Transverse colon (tissue), 4 donors: ENCODE results near the gene DCHS2. TPM values are rescaled to one million over a fixed set of nuclear protein-coding genes. Genes with fewer than 3 reads are reported as not detected.

Source experiments
- DNase-seq: peaks from one replicate; pipeline ENCODE4 v3.0.0-alpha.2; 2019
- H3K27ac ChIP-seq, 4 donors: fragments of 200-600 bp; sonication (generic); 2 replicates each; pipeline ENCODE4 v1.5.1; 2016 to 2018; ENCODE audit warnings: inconsistent platforms in 4 of 4
- H3K27me3 ChIP-seq: fragments of 200-600 bp; sonication (generic); 2 replicates; pipeline ENCODE4 v1.5.1; 2017; ENCODE audit warnings: inconsistent platforms
- H3K36me3 ChIP-seq, 4 donors: fragments of 200-600 bp; sonication (generic); 2 replicates each; pipeline ENCODE4 v1.5.1; 2017 to 2019; ENCODE audit warnings: inconsistent platforms in 4 of 4
- H3K4me1 ChIP-seq, 4 donors: fragments of 200-600 bp; sonication (generic); 2 replicates each; pipeline ENCODE4 v1.5.1; 2017 to 2020; ENCODE audit warnings: inconsistent platforms in 4 of 4
- H3K4me3 ChIP-seq, 4 donors: fragments of 200-600 bp; sonication (generic); 1 replicate in 1 of 4; 2 replicates in 3 of 4; pipeline versions ENCODE4 v1.5.1 to v1.6.1; 2017 to 2019; ENCODE audit warnings: inconsistent platforms in 4 of 4
- H3K9me3 ChIP-seq, 2 donors: fragments of 200-600 bp; sonication (generic); 2 replicates each; pipeline ENCODE4 v1.5.1; 2017 to 2019; ENCODE audit warnings: inconsistent platforms in 2 of 2
- EP300 ChIP-seq: sonication (generic); formaldehyde crosslinking; IDR thresholded peaks from one replicate; pipeline ENCODE4 v1.6.1; 2017; ENCODE audit warnings: antibody characterized with exemption, low read depth
- POLR2A ChIP-seq: fragments of 450-650 bp; IDR thresholded peaks from one replicate; pipeline ENCODE4 v1.6.1; 2016; ENCODE audit warnings: antibody characterized with exemption, mild to moderate bottlenecking, moderate library complexity
- POLR2AphosphoS5 ChIP-seq, 3 donors: sonication (generic); formaldehyde crosslinking; IDR thresholded peaks; one replicate each; pipeline ENCODE4 v1.6.1; 2016; ENCODE audit warnings: antibody characterized with exemption in 3 of 3
- WGBS, 2 donors: methylation state at CpG; one replicate each; pipeline ENCODE4 v1.1.5; 2018; ENCODE audit warnings: low coverage in 1 of 2; 5-methylcytosine and 5-hydroxymethylcytosine counted together
- in situ Hi-C, 4 donors: fragments of 200-750 bp; cut with MboI; loops; one replicate each; pipeline versions ENCODE4 v1.15.0 to v1.15.1; 2017; ENCODE audit warnings: low sequenced_read_pairs in 3 of 4, low pct_ligation_motif_present in 1 of 4, low pct_unique_long_range_greater_than_20kb in 1 of 4
- intact Hi-C: fragments of 100-400 bp; cut with DNase I; formaldehyde crosslinking; loops from one replicate; pipeline ENCODE4 v1.15.1; 2023; ENCODE audit warnings: low total_unique reads
- total RNA-seq, 4 donors: library from RNA; depleted of rRNA; stranded (reverse); fragments of >200 nt; gene quantifications; one replicate each; pipeline ENCODE4 v1.1.0, GENCODE V29; 2016
- TF ChIP-seq, protein P1 (sequence below), 5 experiments: fragments of 200-600 bp in 3 of 5; fragments of 450-650 bp in 2 of 5; sonication (generic) in 3 of 5; IDR thresholded peaks; 1 replicate in 2 of 5; 2 replicates in 3 of 5; pipeline ENCODE4 v1.5.1; 2016 to 2017; ENCODE audit warnings: antibody characterized with exemption in 5 of 5, inconsistent platforms in 3 of 5, mild to moderate bottlenecking in 2 of 5, moderate library complexity in 1 of 5

The DCHS2 gene
- total RNA-seq, 4 donors from 2014 or later = 0.60 to 20.6 (median 2.9) TPM

DNA sequence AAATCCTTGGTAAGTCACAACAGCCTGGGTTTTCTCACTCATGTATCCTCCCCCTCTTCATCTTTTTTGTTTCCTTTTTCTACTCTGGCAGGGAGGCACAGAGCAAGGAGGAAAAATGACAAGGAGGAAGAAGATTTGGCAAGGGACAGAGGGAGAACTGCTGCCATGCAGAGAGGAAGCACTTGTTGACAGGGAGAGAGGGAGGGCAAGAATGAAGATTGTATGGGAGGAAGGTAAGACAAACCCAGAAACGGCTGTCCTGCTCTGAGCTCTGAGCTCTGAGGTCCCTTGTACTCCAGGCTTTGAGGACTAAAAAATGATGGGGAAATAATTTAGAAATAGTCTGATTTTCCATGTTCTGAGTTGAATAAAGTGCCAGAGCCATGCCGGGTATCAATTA, 123.9 kb downstream of the DCHS2 start:
- in situ Hi-C loops (no loop called here), intact Hi-C loops (no loop called here)
- no peak for DNase-seq
- Histone ChIP-seq H3K4me3 (no peak overlapping the region), H3K27me3 (no peaks in the 10 kb centered on the region), H3K4me1 (peaks cover 0 to 9% (median 0%) of the 10 kb centered on the region in 4 donors), H3K9me3 (no peaks in the 10 kb centered on the region), H3K36me3 (no peaks in the 10 kb centered on the region), H3K27ac (peak overlapping the region in 2 of 4 donors; percentile 35 to 38)
- TF ChIP-seq, protein P1, sequence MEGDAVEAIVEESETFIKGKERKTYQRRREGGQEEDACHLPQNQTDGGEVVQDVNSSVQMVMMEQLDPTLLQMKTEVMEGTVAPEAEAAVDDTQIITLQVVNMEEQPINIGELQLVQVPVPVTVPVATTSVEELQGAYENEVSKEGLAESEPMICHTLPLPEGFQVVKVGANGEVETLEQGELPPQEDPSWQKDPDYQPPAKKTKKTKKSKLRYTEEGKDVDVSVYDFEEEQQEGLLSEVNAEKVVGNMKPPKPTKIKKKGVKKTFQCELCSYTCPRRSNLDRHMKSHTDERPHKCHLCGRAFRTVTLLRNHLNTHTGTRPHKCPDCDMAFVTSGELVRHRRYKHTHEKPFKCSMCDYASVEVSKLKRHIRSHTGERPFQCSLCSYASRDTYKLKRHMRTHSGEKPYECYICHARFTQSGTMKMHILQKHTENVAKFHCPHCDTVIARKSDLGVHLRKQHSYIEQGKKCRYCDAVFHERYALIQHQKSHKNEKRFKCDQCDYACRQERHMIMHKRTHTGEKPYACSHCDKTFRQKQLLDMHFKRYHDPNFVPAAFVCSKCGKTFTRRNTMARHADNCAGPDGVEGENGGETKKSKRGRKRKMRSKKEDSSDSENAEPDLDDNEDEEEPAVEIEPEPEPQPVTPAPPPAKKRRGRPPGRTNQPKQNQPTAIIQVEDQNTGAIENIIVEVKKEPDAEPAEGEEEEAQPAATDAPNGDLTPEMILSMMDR (IDR thresholded peaks at IDR 0.05) = no peak
- TF ChIP-seq POLR2A = no peak
- WGBS, 2 donors = 51 to 71% methylated on average over 1 to 2 of the region's 2 CpGs

DNA sequence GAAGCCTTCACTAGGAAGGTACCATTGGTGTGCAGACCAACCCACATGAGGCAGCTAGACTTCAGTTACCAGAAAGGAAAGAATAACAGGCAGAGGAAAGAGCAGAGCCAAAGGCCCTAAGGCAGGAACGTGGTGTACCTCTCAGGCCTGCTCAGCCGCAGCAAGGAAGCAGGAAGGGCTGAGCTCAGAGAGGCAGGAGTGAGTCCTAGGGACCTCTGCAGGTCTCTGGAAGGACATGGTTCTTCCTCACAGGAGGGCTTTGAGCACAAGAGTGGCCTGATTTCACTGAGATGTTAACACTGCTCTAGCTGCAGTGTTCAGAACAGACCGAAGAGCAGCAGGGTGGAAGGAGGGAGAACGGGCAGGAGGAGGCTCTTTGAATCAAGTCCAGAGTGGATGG, 124.6 kb downstream of the DCHS2 start:
- Histone ChIP-seq H3K27me3 (no peaks in the 10 kb centered on the region), H3K4me1 (peaks cover 0 to 9% (median 0%) of the 10 kb centered on the region in 4 donors), H3K4me3 (no peak overlapping the region), H3K36me3 (no peaks in the 10 kb centered on the region), H3K9me3 (no peaks in the 10 kb centered on the region), H3K27ac (peak overlapping the region in 2 of 4 donors; percentile 35 to 38)
- in situ Hi-C loops = no loop called here
- TF ChIP-seq EP300 = no peak
- TF ChIP-seq, protein P1 (IDR thresholded peaks at IDR 0.05) = no peak
- WGBS, 2 donors = 60 to 72% methylated on average over 2 to 4 of the region's 4 CpGs
- DNase-seq = no peak
- intact Hi-C loops = no loop called here

DNA sequence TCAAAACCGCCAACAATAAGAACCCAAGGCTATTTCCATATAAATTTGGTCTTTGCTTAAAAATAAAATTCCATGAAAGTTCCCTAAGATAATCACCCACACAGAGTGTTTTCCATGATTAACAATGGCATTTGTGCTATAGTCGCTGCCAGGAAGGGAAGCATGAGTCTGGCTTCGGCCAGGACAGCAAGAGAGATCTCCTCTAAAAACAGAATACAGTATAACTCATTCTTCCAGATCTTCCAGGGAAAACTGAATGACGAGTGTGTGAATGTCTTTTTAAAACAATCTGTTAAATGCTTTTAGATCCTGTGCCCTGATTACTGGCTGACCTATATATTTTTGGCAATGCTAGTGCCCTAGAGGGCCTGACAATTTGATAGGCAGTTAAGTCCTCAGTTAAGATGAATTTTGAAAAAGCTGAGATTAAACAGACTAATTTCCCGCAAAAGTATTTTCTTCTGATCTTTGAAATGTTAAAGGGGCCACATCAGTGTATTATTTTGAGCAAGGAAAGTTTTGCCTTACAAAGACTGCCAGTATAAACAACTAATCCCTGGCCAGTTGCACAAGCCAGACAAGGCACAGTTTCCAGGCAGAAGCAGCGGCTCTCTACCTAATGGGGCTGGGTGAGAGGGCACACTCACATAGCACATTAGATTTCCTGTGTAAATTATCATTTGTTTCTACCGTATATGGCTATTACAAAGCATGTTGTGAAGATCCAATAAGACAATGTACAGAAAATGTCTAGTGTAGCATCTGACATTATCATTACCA, 127.3 kb downstream of the DCHS2 start:
- intact Hi-C loops (no loop called here), in situ Hi-C loops (no loop called here)
- Histone ChIP-seq H3K9me3 (no peaks in the 10 kb centered on the region), H3K4me1 (peaks cover 0 to 9% (median 0%) of the 10 kb centered on the region in 4 donors), H3K36me3 (no peaks in the 10 kb centered on the region), H3K4me3 (no peak overlapping the region), H3K27ac (peak overlapping the region in 3 of 4 donors; percentile 3 to 65 (median 41)), H3K27me3 (no peaks in the 10 kb centered on the region)
- TF ChIP-seq POLR2A (no peak), POLR2AphosphoS5 (IDR thresholded peaks at IDR 0.05) (peak in 1 of 3 donors; percentile 5), EP300 (no peak)
- TF ChIP-seq, protein P1 (IDR thresholded peaks at IDR 0.05) = no peak
- no peak for DNase-seq
- WGBS, 2 donors = 64 to 66% methylated on average over 5 to 7 of the region's 7 CpGs

DNA sequence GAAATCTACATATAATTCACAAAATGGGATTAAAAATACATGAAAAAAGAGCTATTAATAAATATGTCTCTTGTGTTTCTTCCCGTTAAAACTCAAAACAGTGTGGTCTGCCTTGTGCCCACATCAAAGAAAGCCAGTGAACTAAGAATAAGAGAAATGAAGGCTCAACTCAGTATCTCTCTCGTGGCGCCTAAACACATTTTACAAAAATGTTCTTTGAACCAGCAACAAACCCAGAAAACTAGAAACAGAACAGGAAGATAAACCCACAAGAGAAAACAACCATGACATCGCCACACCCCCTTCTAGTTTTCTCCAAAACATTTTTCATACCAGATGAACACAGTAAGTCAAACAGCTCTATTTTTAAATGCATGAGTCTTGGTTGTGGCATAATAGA, 130.1 kb downstream of the DCHS2 start:
- Histone ChIP-seq H3K36me3 (no peaks in the 10 kb centered on the region), H3K4me1 (no peaks in the 10 kb centered on the region), H3K27ac (no peak overlapping the region), H3K4me3 (no peak overlapping the region), H3K27me3 (no peaks in the 10 kb centered on the region), H3K9me3 (no peaks in the 10 kb centered on the region)
- 61 to 64% methylated on average over 4 of the region's 4 CpGs for WGBS, 2 donors
- in situ Hi-C loops = no loop called here
- intact Hi-C loops = no loop called here
- no peak for DNase-seq
- TF ChIP-seq EP300 = no peak
- TF ChIP-seq, protein P1 (IDR thresholded peaks at IDR 0.05) = no peak
- no peak for TF ChIP-seq POLR2A
- TF ChIP-seq POLR2AphosphoS5 (IDR thresholded peaks at IDR 0.05) = no peak
